HG03095 (cell line): ENCODE measurements around the gene TAF11L14.

Experiments
- ATAC-seq: cut with Tn5 transposase; IDR thresholded peaks from one replicate; pipeline ENCODE4 v1.9.1; 2021; ENCODE audit warnings: moderate library complexity; ENCODE audit not compliant: unreplicated experiment

The TAF11L14 gene

GRCh38 chr5:17678751-17679324, 44.6 kb downstream of the TAF11L14 start:
- ATAC-seq: no peak

- ATAC-seq: no peak
Observed at GRCh38 chr5:17679597-17680203, 45.4 kb downstream of the TAF11L14 start.

GRCh38 chr5:17680737-17681136, 46.5 kb downstream of the TAF11L14 start:
- no peak for ATAC-seq
